Right renal cortex interstitium (tissue), 3 donors: Measurements from ENCODE around the gene DHRS4. TPM values are rescaled to one million over a fixed set of nuclear protein-coding genes. Genes with fewer than 3 reads are reported as not detected.
"Not testable (repeated sequence)": the region's sequence is repeated elsewhere in the genome, so short reads cannot be mapped to it uniquely, and the experiment has no call there.

Experiments
- DNase-seq, 3 donors: peaks; one replicate each; pipeline ENCODE4 v3.0.0-alpha.2; 2013; ENCODE audit warnings: low read depth in 3 of 3, low spot score in 2 of 3
- polyA plus RNA-seq, 3 donors: library from polyadenylated mRNA; unstranded; fragments of 120-200 nt; gene quantifications; one replicate each; pipeline ENCODE4 v1.2.1, GENCODE V29; 2013; ENCODE audit not compliant: insufficient read length in 3 of 3

Gene DHRS4
- polyA plus RNA-seq, 3 donors: 46.7 to 55.5 (median 49.6) TPM

DNA sequence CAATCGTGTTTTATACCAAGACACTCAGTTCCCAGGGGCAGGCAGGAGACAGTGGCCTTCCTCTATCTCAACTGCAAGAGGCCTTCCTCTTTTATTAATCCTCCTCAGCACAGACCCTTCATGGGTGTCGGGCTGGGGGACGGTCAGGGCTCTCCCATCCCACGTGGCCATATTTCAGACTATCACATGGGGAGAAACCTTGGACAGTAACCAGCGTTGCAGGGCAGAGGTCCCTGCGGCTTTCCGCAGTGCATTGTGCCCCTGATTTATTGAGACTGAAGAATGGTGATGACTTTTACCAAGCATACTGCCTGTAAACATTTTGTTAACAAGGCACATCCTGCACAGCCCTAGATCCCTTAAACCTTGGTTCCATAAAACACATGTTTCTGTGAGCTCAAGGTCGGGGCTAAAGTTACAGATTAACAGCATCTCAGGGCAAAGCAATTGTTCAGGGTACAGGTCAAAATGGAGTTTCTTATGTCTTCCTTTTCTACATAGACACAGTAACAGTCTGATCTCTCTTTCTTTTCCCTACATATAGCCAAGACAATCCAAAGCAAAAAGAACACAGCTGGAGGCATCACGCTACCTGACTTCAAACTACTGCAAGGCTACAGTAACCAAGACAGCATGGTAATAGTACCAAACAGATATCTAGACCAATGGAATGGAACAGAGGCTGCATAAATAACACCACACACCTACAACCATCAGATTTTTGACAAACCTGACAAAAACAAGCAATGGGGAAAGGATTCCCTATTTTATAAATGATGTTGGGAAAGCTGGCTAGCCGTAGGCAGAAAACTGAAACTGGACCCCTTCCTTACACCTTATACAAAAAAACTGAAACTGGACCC is 28.6 kb downstream of the DHRS4 start:
- DNase-seq: not testable (repeated sequence)

DNA sequence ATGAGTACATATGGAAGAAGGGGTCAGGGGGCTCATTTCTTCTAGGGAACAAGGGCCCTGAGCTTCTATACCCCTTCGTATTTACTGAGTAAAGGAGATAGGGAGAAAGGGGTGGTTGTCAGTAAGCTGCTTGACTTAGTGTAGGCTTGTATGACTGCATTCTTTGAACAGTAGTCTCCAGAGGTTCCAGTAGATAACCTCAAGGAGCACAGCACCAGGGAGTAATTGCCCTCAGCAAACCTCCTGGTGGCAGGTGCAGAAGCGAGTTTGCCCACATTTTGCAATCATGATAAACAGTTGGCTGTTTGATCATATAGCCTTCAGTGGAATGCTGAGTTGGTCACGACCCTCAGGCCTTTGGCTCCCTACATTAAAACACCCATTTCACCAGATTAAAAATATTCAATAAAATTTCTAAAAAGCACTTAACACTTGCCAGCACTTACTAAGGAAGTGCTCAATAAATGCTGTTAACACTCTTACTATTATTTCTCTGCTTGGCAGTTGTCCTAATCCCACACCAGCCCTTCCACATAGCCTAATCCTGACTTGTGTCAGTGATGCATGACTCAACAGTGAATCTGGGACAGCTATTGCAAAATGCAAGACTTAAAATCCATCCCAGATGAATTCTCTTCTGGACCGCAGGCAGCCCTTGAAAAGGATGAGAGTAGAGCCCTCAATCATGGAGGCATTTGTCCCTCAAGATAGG is 31.5 kb downstream of the DHRS4 start:
- DNase-seq: no peak

DNA sequence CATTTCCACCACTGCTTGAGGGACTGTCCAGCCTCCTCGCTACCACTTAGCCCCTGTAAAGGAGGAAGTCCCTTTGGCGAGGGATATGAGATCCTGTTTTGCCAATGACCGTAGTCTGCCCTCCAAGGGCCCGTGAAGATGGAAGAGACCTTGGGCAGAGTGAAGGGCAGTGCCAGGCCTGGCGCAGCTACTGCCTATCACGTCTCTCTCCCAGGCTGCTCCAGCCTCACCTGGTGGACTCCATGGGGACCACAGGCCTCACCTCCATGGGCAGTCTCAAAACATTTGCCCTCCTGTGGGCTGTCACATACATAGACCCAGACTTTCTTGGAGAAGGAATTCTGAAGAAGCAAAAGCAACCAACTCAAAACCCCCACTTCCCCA is 34.6 kb downstream of the DHRS4 start:
- DNase-seq: not testable (repeated sequence)

DNA sequence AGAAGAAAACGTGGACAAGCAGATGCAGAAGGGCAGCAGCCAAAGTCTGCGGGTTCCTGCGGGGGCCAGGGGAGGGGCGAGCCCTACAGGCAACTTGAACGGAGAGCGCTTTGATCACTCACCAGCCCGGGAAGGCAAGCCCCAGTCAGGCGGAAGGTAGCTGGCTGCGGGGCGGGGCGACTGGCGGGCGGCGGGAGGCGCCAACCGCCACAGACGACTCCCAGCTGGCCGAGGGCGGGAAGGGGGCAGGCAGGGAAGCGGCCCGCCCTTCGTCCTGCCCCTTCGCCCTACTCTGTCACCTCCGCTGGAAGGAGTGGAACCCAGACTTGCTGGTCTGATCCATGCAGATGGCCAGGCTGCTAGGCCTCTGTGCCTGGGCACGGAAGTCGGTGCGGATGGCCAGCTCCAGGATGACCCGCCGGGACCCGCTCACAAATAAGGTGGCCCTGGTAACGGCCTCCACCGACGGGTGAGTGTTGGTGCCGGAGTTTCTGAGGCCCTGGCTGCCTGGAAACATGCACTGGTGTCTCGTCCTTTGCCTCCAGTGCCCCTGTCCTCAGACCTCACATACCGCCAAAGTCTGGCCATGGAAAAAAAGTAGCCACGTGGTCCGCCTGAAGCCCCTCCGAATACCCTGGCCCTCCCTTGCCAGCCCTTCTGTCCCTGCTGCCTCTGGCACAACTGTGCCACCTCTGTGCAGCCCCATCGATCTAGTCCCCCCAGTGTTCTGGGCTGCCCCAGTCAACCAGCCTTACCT is 35.2 kb downstream of the DHRS4 start, which contains the start of gene DHRS4L2:
Gene DHRS4L2 (plus strand): TSS at position 323 of the 757 bp plus-strand sequence. CDS start 19 bp downstream, at position 342.
- DNase-seq: peak in 2 of 3 donors; percentile 30 to 53

DNA sequence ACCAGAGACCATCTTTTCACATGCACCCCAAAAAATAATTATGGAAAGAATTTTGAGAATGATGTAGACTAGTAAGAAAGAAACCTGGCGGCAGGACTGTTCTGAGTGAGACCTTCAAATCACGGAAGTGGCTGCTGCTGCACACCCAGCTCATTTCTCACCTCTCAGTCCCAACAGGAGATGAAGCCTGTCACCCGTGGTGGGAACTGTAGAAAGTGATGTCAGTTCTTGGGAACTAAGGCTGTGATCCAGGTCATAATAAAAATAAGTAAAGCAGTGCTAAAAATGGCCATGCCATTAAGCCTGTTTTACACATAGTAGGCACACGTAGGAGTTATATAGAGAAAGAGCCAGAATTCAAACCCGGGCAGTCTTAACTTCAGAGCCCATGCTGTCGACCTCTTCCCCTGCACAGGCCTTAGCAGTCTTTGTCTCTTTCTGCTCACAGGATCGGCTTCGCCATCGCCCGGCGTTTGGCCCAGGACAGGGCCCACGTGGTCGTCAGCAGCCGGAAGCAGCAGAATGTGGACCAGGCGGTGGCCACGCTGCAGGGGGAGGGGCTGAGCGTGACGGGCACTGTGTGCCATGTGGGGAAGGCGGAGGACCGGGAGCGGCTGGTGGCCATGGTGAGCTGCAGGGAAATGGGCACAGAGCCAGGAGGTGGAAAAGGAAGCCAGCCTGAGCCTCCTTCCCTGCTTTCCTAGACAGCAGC is 36.3 kb downstream of the DHRS4 start:
- not testable (repeated sequence) for DNase-seq

DNA sequence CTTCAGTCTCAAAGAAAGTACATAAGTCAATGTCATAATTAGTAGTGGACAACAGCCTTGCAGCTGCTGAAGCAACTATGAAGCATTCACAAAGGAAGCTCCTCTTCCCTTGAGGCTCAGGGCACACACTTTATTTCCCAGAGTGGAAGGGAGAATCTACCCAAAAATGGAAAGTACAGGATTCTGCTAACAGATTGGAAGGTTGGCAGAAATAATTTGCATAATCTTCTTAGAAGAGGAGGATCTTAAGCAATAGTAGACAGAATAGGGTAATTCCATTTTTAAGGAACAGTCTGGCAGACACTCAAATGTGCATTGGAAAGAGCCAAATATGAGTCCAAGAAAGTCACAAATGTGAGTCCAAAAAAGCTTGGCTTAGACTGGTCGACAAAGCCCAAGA is 37.4 kb downstream of the DHRS4 start:
- DNase-seq: not testable (repeated sequence)

DNA sequence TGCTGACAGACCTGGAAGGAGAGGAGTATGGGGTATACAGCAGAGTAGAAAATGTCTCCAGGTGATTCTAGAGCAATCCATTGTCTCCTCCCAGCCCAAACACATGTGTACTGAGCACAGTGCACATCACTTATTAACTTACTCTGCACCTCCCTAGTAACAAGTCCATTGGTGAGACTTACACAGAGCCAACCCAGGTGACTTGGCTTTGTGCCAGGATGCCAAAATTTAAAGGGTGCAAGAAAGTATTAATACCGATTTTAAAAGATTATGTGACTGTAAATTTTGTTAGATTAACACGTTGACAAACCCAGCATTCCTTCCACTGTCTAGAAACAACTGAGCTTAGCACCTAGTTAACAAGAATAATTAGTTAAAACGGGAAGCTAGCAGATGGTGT is 39.5 kb downstream of the DHRS4 start:
- DNase-seq: not testable (repeated sequence)

DNA sequence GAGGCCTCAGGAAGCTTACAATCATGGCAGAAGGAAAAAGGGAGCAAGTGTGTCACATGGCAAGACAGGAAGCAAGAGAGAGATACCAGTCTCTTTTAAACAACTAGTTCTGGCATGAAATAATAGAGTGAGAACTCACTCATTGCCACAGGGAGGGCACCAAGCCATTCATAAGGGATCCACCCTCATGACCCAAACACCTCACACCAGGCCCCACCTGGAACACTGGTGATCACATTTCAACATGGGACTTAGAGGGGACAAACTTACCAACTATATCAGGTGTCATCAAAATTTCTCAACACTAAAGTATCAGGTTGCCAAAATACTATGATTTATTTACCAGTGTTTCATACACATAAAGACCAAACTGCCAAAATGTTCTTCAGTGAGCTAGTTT is 42.4 kb downstream of the DHRS4 start:
- DNase-seq: not testable (repeated sequence)

DNA sequence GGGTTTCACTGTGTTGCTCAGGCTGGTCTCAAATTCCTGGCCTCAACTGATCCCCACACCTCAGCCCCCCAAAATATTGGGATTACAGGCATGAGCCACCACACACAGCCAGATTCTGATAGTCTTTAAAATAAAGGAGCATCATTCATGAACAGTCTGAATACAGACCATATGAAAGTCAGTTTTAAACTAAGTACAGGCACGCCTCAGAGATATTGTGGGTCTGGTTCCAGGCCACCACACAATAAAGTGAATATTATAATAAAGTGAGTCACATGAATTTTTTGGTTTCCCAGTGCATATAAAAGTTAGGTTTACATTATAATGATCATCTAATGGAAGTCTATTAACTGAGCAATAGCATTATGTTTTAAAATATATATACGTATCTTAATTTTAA is 43.3 kb downstream of the DHRS4 start:
- not testable (repeated sequence) for DNase-seq

DNA sequence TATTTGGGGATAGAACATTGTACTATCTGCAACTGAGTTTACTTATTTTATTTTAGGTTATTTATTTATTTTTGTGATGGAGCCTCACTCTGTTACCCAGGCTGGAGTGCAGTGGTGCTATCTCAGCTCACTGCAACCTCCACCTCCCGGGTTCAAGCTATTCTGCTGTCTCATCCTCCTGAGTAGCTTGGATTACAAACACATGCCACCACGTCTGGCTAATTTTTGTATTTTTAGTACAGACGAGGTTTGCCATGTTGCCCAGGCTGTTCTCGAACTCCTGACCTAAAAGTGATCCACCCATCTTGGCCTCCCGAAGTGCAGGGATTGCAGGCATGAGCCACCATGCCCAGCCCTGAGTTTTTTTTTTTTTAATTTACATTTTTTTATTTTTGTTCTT is 46.1 kb downstream of the DHRS4 start:
- DNase-seq: not testable (repeated sequence)

DNA sequence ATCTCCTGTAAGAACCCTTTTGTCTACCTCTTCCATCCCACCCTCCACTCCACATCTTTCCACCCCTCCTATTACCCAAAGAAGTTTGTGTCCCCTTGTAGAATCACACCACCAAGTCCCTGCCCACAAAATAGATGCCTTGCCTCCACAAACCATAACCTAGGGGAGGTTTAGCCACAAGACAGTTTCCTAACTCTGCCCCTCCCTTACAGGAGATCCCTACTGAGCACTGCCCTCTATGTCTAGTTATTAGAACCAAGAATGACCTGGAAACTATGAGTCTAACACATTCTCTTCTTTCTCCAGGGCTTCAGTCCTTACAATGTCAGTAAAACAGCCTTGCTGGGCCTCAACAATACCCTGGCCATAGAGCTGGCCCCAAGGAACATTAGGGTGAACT is 47.5 kb downstream of the DHRS4 start:
- DNase-seq: not testable (repeated sequence)

DNA sequence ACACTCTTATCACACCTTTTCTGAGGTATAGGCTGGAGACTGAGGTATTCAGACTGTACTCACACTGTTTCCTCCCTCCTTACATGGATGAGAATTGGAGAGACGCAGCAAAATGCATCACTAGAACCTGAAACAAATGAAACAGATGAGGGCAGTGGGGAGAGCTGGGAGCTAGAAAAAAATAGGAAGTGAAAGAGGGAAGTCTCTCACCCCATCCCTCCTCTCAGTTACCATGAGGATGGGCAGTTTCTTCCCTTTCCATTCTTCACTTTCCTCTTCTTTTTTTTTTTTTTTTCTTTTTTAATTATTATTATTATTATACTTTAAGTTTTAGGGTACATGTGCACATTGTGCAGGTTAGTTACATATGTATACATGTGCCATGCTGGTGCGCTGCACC is 48.1 kb downstream of the DHRS4 start:
- DNase-seq: not testable (repeated sequence)

DNA sequence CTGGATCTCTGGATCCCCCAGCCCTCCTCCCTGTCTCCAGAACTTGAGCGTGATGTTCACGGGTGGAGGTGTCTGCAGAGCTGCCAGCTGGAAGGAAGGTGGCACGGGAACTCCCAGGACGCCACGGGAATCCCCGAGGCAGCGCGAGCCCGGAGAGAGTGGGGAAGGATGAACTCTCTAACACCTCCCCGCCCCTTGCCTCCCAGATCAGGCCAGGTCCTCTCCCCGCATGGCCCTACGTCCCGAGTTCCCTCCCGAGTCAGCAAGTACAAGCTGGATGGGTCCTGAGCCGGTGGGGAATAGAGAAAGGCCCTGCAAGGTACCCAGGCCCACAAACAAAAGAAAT is 52.9 kb downstream of the DHRS4 start:
- not testable (repeated sequence) for DNase-seq

DNA sequence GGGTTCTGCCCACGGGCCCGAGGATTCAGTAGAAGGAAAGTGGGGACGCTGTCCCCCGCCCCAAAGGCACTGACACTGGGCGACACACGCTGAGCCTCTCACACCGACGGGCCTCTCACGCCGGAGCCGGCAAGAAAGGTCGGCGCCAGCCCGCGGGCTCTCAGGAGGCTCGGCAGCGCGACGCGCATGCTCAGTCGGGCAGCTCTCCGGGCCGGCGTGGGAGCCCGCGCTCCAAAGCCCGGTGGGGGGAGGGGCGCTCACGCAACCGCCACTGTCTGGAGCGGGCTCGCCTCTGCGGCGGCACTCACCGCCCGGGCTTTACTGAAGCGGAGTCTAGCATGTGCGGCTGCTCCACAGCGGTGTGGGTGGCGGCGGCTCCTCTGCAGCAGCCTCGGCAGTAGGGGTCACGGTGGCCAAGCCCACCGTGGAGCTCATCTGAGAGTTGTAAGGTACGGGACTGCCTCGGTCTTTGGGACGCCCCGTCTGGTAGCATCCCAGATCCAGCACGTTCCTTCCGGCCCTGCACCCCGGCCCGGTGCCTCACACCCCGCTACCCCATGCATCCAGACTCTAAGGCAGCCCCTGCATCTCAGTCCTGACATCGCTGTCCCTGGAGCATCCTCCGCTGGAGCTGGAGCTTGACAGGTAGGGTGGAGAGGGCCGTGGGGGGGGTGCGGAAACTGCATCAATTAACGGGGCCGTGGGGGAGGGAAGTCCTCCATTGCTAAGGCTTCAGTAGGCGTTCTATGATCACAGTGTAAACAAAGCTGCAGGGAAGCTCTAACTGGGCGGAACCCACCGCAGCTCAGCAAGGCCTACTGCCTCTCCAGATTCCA is 53.5 kb downstream of the DHRS4 start:
- not testable (repeated sequence) for DNase-seq

DNA sequence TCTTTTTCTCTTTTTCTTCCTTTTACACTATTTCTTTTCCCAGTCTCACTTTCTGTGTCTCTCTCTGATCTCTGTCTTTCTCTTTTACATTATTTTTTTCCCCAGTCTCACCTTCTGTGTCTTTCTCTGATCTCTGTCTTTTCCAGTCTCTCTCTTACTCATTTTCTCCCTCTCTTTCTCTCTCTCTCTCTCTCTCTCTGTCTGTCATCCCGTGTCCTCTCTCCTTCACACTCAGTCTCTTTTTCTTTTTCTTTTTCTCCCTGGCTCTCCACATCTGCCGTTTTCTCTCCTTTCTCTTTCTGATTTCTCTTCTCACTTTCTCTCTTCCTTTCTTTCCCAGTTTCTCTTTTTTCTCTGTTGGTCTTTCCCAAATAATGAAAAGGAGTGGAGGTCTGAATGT is 57.5 kb downstream of the DHRS4 start:
- DNase-seq: no peak

DNA sequence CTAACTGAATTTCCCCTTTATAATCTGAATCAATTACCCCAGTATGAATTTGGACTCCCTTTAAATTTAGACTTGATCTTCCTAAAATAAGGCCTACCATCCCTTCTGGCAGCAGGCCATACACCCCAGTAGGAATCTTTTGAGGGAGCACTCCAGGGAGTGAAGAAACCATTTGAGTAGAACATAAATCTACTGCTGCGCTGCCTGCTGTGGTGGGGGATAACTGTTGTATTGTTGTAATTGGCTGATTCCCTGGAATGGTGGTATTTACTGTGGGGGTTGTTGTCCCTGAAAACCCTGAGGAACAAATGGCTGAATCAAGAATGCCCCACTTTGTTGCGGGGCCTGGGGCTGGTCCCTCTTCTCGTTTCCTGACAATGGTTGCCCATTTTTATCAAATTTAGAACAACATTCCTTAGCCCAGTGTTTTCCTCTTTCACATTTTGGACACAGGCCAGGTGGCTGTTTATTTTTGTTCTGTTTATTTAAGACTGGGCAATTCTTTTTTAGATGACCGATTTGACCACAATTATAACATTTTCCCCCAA is 59.2 kb downstream of the DHRS4 start:
- DNase-seq: not testable (repeated sequence)

DNA sequence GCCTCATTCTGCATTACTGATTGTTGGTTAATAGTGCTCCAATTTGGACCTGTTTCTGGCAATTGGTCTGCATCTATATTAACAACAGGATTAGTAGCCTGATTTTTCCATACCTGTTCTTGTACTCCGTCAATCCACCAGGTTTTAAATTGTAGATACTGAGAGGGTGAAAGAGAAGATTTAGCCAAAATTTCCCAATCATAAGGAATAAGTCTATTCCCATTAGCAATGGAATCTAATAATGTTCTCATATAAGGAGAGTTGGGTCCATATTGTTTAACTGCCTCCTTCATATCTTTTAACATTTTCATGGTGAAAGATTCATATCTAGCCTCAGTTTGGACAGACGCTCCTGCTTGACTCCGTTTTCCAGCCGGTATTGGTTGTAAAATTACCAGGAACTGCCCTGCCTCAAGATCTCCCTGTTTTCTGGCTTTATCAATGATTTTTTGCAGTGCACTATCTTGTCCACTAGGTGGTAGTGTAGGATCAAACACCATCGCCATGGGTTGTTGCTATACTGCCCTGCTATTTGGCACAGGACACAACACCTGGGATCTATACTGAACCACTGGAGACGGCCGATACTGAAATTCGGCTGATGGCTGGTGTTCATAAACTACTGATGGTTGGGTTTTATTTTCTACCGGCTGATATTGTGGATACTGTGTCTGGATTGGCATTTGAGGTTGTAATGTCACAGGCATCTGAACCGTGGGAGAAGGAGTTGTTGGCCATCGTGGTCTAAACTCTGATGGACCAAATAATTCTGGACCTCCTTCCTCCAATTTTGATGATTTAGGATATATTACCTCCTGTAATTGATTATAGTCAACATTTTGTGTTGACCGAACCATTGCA is 60.3 kb downstream of the DHRS4 start:
- peak; percentile 34 to 65 (median 52) for DNase-seq

DNA sequence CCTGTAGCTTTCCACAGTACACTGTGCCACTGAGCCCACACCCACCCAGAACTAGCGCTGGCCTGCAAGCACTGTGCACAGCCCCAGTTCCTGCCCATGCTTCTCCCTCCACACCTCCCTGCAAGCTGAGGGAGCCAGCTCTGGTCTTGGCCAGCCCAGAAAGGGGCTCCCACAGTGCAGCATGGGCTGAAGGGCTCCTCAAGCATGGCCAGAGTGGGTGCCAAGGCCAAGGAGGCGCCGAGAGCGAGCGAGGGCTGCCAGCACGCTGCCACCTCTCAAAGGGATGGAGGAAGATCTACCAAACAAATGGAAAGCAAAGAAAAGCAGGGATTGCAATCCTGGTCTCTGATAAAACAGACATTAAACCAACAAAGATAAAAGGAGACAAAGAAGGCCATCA is 62.2 kb downstream of the DHRS4 start:
- not testable (repeated sequence) for DNase-seq
